SK-N-SH treated with all-trans-retinoic acid at 6 μM for 48 hours (cell line): Measurements from ENCODE around the gene CRELD2.

Source experiments
- ATAC-seq: fragments of 200-7000 bp; cut with Tn5 transposase; 3 replicates; pipeline ENCODE4 v1.9.1; 2020; ENCODE audit warnings: mild to moderate bottlenecking, moderate library complexity
- BACH2 ChIP-seq: fragments of 250-450 bp; sonication (Bioruptor Pico); IDR thresholded peaks from 2 replicates; pipeline ENCODE4 v1.9.0; 2021; ENCODE audit warnings: mild to moderate bottlenecking, borderline replicate concordance
- CREB5 ChIP-seq: fragments of 250-450 bp; sonication (Bioruptor Pico); IDR thresholded peaks from 2 replicates; pipeline ENCODE4 v1.5.1; 2020; ENCODE audit warnings: low read depth, mild to moderate bottlenecking, moderate library complexity
- CSDC2 ChIP-seq: fragments of 250-450 bp; sonication (Bioruptor Pico); IDR thresholded peaks from 2 replicates; pipeline ENCODE4 v1.5.0; 2020; ENCODE audit warnings: mild to moderate bottlenecking, moderate library complexity
- CSRNP3 ChIP-seq: fragments of 250-450 bp; sonication (Bioruptor Pico); IDR thresholded peaks from 2 replicates; pipeline ENCODE4 v1.5.1; 2021; ENCODE audit warnings: mild to moderate bottlenecking, moderate library complexity
- GLIS3 ChIP-seq: fragments of 250-450 bp; sonication (Bioruptor Pico); IDR thresholded peaks from 2 replicates; pipeline ENCODE4 v1.5.0; 2020; ENCODE audit warnings: mild to moderate bottlenecking, moderate library complexity
- OSR1 ChIP-seq: fragments of 250-450 bp; sonication (Bioruptor Pico); IDR thresholded peaks from 2 replicates; pipeline ENCODE4 v1.8.0; 2022; ENCODE audit warnings: moderate library complexity, mild to moderate bottlenecking, inconsistent platforms
- PATZ1 ChIP-seq: fragments of 250-450 bp; sonication (Bioruptor Pico); IDR thresholded peaks from 2 replicates; pipeline ENCODE4 v1.8.0; 2020; ENCODE audit warnings: mild to moderate bottlenecking, moderate library complexity, borderline replicate concordance
- POU6F1 ChIP-seq: fragments of 250-450 bp; sonication (Bioruptor Pico); IDR thresholded peaks from 2 replicates; pipeline ENCODE4 v1.8.0; 2021; ENCODE audit warnings: low read depth, mild to moderate bottlenecking, moderate library complexity, borderline replicate concordance
- PPARA ChIP-seq: fragments of 250-450 bp; sonication (Bioruptor Pico); IDR thresholded peaks from 2 replicates; pipeline ENCODE4 v1.5.0; 2020; ENCODE audit warnings: mild to moderate bottlenecking, borderline replicate concordance
- RARB ChIP-seq: fragments of 250-450 bp; sonication (Bioruptor Pico); IDR thresholded peaks from 2 replicates; pipeline ENCODE4 v1.8.0; 2021; ENCODE audit warnings: mild to moderate bottlenecking, moderate library complexity
- TCF4 ChIP-seq: fragments of 250-450 bp; sonication (Bioruptor Pico); IDR thresholded peaks from 2 replicates; pipeline ENCODE4 v1.8.0; 2021; ENCODE audit warnings: mild to moderate bottlenecking, moderate library complexity, borderline replicate concordance
- TOX ChIP-seq: fragments of 250-450 bp; sonication (Bioruptor Pico); IDR thresholded peaks from 2 replicates; pipeline ENCODE4 v1.8.0; 2021; ENCODE audit warnings: mild to moderate bottlenecking, moderate library complexity, borderline replicate concordance
- TSHZ2 ChIP-seq: fragments of 250-450 bp; sonication (Bioruptor Pico); IDR thresholded peaks from 2 replicates; pipeline ENCODE4 v1.5.0; 2020; ENCODE audit warnings: mild to moderate bottlenecking, moderate library complexity
- ZC3H10 ChIP-seq: fragments of 250-450 bp; sonication (Bioruptor Pico); IDR thresholded peaks from 2 replicates; pipeline ENCODE4 v1.5.1; 2021; ENCODE audit warnings: mild to moderate bottlenecking, moderate library complexity
- ZFP30 ChIP-seq: fragments of 450-650 bp; formaldehyde crosslinking; IDR thresholded peaks from 2 replicates; pipeline ENCODE4 v1.5.0; 2022; ENCODE audit warnings: mild to moderate bottlenecking, moderate library complexity
- ZNF70 ChIP-seq: fragments of 450-650 bp; formaldehyde crosslinking; IDR thresholded peaks from 2 replicates; pipeline ENCODE4 v1.5.0; 2020; ENCODE audit warnings: mild to moderate bottlenecking, moderate library complexity
- ZNF8 ChIP-seq: fragments of 450-650 bp; formaldehyde crosslinking; IDR thresholded peaks from 2 replicates; pipeline ENCODE4 v1.5.0; 2020; ENCODE audit warnings: mild to moderate bottlenecking, moderate library complexity

The CRELD2 gene

GRCh38 chr22:49949914-49950292 lies 31.5 kb downstream of the CRELD2 start (continued):
- no peak for TF ChIP-seq ZNF70 (CRISPR knock-in tag)
- TF ChIP-seq, all 23 proteins: peak for 0

- no peak for ATAC-seq
- TF ChIP-seq ZNF8 (CRISPR knock-in tag) = no peak
- TF ChIP-seq OSR1 (CRISPR knock-in tag) = no peak
- TF ChIP-seq PATZ1 (CRISPR knock-in tag) = no peak
- no peak for TF ChIP-seq TOX (CRISPR knock-in tag)
- no peak for TF ChIP-seq RARB (CRISPR knock-in tag)
- no peak for TF ChIP-seq POU6F1 (CRISPR knock-in tag)
- TF ChIP-seq TCF4 = no peak
- no peak for TF ChIP-seq PPARA (CRISPR knock-in tag)
- no peak for TF ChIP-seq ZNF70 (CRISPR knock-in tag)
These were observed 32.1 kb downstream of the CRELD2 start for GRCh38 chr22:49950396-49950994.

GRCh38 chr22:49951000-49951677 lies 32.7 kb downstream of the CRELD2 start:
- no peak for ATAC-seq

More at GRCh38 chr22:49951000-49951677, 32.7 kb downstream of the CRELD2 start:
- TF ChIP-seq BACH2 (CRISPR knock-in tag) (no peak), PPARA (CRISPR knock-in tag) (no peak), GLIS3 (CRISPR knock-in tag) (no peak), ZFP30 (CRISPR knock-in tag) (no peak), CREB5 (CRISPR knock-in tag) (no peak), CSRNP3 (CRISPR knock-in tag) (no peak), ZC3H10 (CRISPR knock-in tag) (no peak), CSDC2 (no peak), POU6F1 (CRISPR knock-in tag) (no peak), ZNF8 (CRISPR knock-in tag) (no peak), TSHZ2 (no peak)
